ENCODE data around the gene KEAP1. TPM values are rescaled to one million over a fixed set of nuclear protein-coding genes. Genes with fewer than 3 reads are reported as not detected.

Gene KEAP1
- total RNA-seq, 2 experiments from 2014 or later, result 10.5 to 11.6 TPM

DNA sequence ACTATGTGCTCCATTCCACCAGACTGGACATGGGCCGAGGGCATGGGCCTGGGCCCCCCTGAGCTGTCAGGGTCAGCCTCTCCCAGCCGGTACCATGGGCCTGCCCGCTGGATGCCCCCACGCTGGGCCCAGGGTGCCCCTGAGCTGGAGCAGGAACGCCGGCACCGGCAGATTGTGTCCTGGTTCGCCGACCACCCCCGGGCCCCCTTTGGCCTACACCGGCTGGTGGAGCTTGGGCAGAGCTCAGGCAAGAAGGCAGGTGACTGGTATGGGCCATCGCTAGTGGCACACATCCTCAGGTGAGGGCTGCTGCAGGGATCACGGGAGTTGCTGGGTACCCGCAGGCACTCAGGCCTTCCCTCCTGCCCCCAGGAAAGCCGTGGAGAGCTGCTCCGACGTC, 43.7 kb upstream of the KEAP1 start:
- CTCF ChIA-PET, result interaction anchor here (0.6 kb wide), 1 partner anchor 109 kb away, joined by 3 read pairs; no protein-coding TSS in a partner anchor
- no peaks in the 10 kb centered on the region for H3K27me3 Mint-ChIP-seq
- H3K36me3 Mint-ChIP-seq (ENCODE audit: low read depth), result peaks cover 40% of the 10 kb centered on the region
- Histone ChIP-seq H3K4me3 (ENCODE audit: low read length) (no peak overlapping the region), H3K27me3 (ENCODE audit: control insufficient read depth in 1 of 2, insufficient read depth in 2 of 2, low read length in 2 of 2) (no peaks in the 10 kb centered on the region), H3K4me1 (ENCODE audit: insufficient read depth, low read length) (peaks cover 42% of the 10 kb centered on the region), H3K9me3 (ENCODE audit: control insufficient read depth in 1 of 2, insufficient read depth in 1 of 2, low read length in 2 of 2) (no peaks in the 10 kb centered on the region), H3K36me3 (ENCODE audit: insufficient read depth, low read length) (peaks cover 38% of the 10 kb centered on the region), H3K27ac (ENCODE audit: low read depth in 1 of 2, low read length in 2 of 2) (no peak overlapping the region)
- POLR2A ChIA-PET, result no interaction called here
- H3K4me3 Mint-ChIP-seq, result no peak overlapping the region
- intact Hi-C loops (cut with DNase I, micrococcal nuclease), result no loop called here
- no peaks in the 10 kb centered on the region for H3K9me3 Mint-ChIP-seq
- TF ChIP-seq, protein P1, sequence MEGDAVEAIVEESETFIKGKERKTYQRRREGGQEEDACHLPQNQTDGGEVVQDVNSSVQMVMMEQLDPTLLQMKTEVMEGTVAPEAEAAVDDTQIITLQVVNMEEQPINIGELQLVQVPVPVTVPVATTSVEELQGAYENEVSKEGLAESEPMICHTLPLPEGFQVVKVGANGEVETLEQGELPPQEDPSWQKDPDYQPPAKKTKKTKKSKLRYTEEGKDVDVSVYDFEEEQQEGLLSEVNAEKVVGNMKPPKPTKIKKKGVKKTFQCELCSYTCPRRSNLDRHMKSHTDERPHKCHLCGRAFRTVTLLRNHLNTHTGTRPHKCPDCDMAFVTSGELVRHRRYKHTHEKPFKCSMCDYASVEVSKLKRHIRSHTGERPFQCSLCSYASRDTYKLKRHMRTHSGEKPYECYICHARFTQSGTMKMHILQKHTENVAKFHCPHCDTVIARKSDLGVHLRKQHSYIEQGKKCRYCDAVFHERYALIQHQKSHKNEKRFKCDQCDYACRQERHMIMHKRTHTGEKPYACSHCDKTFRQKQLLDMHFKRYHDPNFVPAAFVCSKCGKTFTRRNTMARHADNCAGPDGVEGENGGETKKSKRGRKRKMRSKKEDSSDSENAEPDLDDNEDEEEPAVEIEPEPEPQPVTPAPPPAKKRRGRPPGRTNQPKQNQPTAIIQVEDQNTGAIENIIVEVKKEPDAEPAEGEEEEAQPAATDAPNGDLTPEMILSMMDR (IDR thresholded peaks at IDR 0.05), result no peak
- ATAC-seq (ENCODE audit: poor library complexity), result no peak
- H3K27ac Mint-ChIP-seq, result no peak overlapping the region
- peaks cover 20% of the 10 kb centered on the region for H3K4me1 Mint-ChIP-seq (ENCODE audit: low read depth)
- DNase-seq, result no peak

DNA sequence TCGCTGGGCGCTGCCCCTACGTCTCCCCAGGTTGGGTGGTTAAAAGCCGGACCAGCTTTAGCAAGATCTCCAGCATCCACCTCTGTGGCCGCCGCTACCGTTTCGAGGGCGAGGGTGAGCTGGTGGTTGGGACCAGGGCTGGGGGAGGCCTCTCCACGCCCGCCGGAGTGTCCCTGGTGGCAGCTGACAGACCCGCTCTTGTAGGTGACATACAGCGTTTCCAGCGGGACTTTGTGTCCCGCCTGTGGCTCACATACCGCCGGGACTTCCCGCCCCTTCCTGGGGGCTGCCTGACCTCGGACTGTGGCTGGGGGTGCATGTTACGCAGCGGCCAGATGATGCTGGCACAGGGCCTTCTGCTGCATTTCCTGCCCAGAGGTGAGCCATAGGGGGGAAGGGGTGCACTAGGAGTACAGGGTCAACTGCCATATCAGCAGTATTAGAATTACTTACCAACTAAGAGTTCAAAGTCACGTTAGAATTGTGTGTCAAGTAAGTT, 41.6 kb upstream of the KEAP1 start:
- peak overlapping the region; percentile 78 for H3K27ac Mint-ChIP-seq
- TF ChIP-seq, protein P1 (IDR thresholded peaks at IDR 0.05), result no peak
- H3K27ac ChIP-seq (ENCODE audit: low read depth in 1 of 2, low read length in 2 of 2), result no peak overlapping the region
- POLR2A ChIA-PET, result interaction anchor here (0.6 kb wide), 1 partner anchor 23 kb away, joined by 4 read pairs; no protein-coding TSS in a partner anchor
- no peaks in the 10 kb centered on the region for H3K27me3 ChIP-seq (ENCODE audit: control insufficient read depth in 1 of 2, insufficient read depth in 2 of 2, low read length in 2 of 2)
- peak overlapping the region; percentile 89 for H3K4me3 Mint-ChIP-seq
- H3K4me3 ChIP-seq (ENCODE audit: low read length), result peak overlapping the region; percentile 90
- peaks cover 22% of the 10 kb centered on the region for H3K36me3 Mint-ChIP-seq (ENCODE audit: low read depth)
- intact Hi-C loops (cut with DNase I, micrococcal nuclease), result loop anchor here in 1 of 2 experiments (5.0 kb wide), 1 partner anchor 43 kb away; the partner anchor contains the start of gene KEAP1
- ATAC-seq (ENCODE audit: poor library complexity) (no peak), DNase-seq (peak in 3 of 14 experiments; percentile 21 to 53 (median 35))
- peaks cover 28% of the 10 kb centered on the region for H3K36me3 ChIP-seq (ENCODE audit: insufficient read depth, low read length)
- peaks cover 29% of the 10 kb centered on the region for H3K4me1 ChIP-seq (ENCODE audit: insufficient read depth, low read length)
- no peaks in the 10 kb centered on the region for H3K27me3 Mint-ChIP-seq
- H3K9me3 Mint-ChIP-seq, result no peaks in the 10 kb centered on the region
- H3K9me3 ChIP-seq (ENCODE audit: control insufficient read depth in 1 of 2, insufficient read depth in 1 of 2, low read length in 2 of 2), result no peaks in the 10 kb centered on the region
- CTCF ChIA-PET, result no interaction called here
- H3K4me1 Mint-ChIP-seq (ENCODE audit: low read depth), result peaks cover 18% of the 10 kb centered on the region

DNA sequence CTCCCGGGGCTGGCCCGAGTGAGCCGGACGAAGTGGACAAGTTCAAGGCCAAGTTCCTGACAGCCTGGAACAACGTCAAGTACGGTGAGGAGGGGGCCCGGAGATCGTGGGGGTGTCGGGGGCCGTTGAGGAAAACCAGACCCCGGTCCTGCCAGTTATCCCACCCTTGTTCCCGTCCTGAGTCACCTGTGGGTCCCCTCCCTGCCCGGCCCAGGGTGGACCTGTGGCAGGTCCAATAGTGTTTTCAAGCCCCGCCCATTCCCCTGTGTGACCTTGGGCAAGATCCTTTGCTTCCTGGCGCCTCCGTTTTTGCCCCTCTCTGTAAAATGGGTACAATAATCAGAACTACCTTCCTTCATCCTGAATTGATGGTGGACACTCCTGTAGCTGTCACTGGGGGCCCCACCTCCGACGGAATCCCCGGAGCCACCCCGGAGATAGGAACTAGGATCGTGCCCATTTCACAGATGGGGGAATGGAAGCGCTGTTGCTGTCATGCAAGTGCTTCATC, 41.1 kb upstream of the KEAP1 start:
- peak in 4 of 14 experiments; percentile 37 to 52 (median 40) for DNase-seq
- H3K4me3 ChIP-seq (ENCODE audit: low read length), result peak overlapping the region; percentile 90
- no peaks in the 10 kb centered on the region for H3K9me3 ChIP-seq (ENCODE audit: control insufficient read depth in 1 of 2, insufficient read depth in 1 of 2, low read length in 2 of 2)
- ChIA-PET POLR2A (interaction anchor here (0.6 kb wide), 1 partner anchor 23 kb away, joined by 4 read pairs; no protein-coding TSS in a partner anchor), CTCF (no interaction called here)
- TF ChIP-seq, protein P1 (IDR thresholded peaks at IDR 0.05), result no peak
- H3K36me3 ChIP-seq (ENCODE audit: insufficient read depth, low read length), result peaks cover 24% of the 10 kb centered on the region
- H3K27ac Mint-ChIP-seq, result peak overlapping the region; percentile 78
- peak overlapping the region; percentile 48 to 78 for H3K27ac ChIP-seq (ENCODE audit: low read depth in 1 of 2, low read length in 2 of 2)
- H3K4me1 ChIP-seq (ENCODE audit: insufficient read depth, low read length), result peaks cover 27% of the 10 kb centered on the region
- H3K4me1 Mint-ChIP-seq (ENCODE audit: low read depth), result peaks cover 18% of the 10 kb centered on the region
- H3K9me3 Mint-ChIP-seq, result no peaks in the 10 kb centered on the region
- ATAC-seq (ENCODE audit: poor library complexity), result no peak
- no peaks in the 10 kb centered on the region for H3K27me3 Mint-ChIP-seq
- intact Hi-C loops (cut with DNase I, micrococcal nuclease), result loop anchor here in 1 of 2 experiments (5.0 kb wide), 1 partner anchor 42 kb away; the partner anchor contains the start of gene KEAP1
- H3K4me3 Mint-ChIP-seq, result peak overlapping the region; percentile 89
- H3K36me3 Mint-ChIP-seq (ENCODE audit: low read depth), result peaks cover 17% of the 10 kb centered on the region
- H3K27me3 ChIP-seq (ENCODE audit: control insufficient read depth in 1 of 2, insufficient read depth in 2 of 2, low read length in 2 of 2), result no peaks in the 10 kb centered on the region
